HepG2 (cell line): ENCODE results near the gene OVCA2. TPM values are rescaled to one million over a fixed set of nuclear protein-coding genes. Genes with fewer than 3 reads are reported as not detected.

Source experiments
- ATAC-seq: fragments of 200-7000 bp; cut with Tn5 transposase; 3 replicates; pipeline ENCODE4 v1.9.1; 2020; ENCODE audit warnings: mild to moderate bottlenecking, moderate library complexity
- BruUV-seq: library from RNA; stranded (reverse); fragments of 400-500 nt; replicated peaks from 2 replicates; lab custom pipeline; 2021; lab: Mats Ljungman, UMichigan
- CTCF ChIA-PET: fragments of 300-600 bp; formaldehyde crosslinking; extraction: SDS; loops from one replicate; lab custom pipeline; 2021; ENCODE audit warnings: low total read pairs, inconsistent platforms, low intra/inter-chr PET ratio; lab: Yijun Ruan, JAX
- POLR2A ChIA-PET: fragments of 350-600 bp; sonication (Branson Sonifier 250); formaldehyde crosslinking; loops from one replicate; lab custom pipeline; 2020; ENCODE audit warnings: antibody characterized with exemption, inconsistent platforms; lab: Yijun Ruan, JAX
- DNase-seq: peaks from one replicate; pipeline ENCODE4 v3.0.0-alpha.2; 2015; ENCODE audit warnings: low spot score
- FAIRE-seq: peaks from 3 replicates; lab custom pipeline; 2011; peaks lifted over from hg19 to GRCh38; lab: Jason Lieb, UNC
- H2AFZ ChIP-seq: one replicate; pipeline ENCODE4 v1.6.1; 2011; ENCODE audit warnings: low read length, inconsistent platforms
- H3K27ac ChIP-seq: fragments of 300-600 bp; 3 replicates; pipeline ENCODE4 v1.8.0; 2011; ENCODE audit warnings: mixed run types, mild to moderate bottlenecking, mixed read lengths, low read length, inconsistent platforms; ENCODE audit not compliant: insufficient read depth; ENCODE audit errors: extremely low read length
- H3K27me3 ChIP-seq, 2 experiments: fragments of 200-600 bp in 1 of 2; 2 replicates in 1 of 2; 3 replicates in 1 of 2; pipeline versions ENCODE4 v1.6.0 to v1.8.0; 2011; ENCODE audit warnings: low read length in 2 of 2, mild to moderate bottlenecking in 2 of 2, moderate library complexity in 2 of 2, inconsistent platforms in 1 of 2; ENCODE audit not compliant: insufficient read depth in 2 of 2, control insufficient read depth in 1 of 2
- H3K36me3 ChIP-seq, 2 experiments: fragments of 200-600 bp in 1 of 2; replicated peaks in 1 of 2; 2 replicates in 1 of 2; 3 replicates in 1 of 2; pipeline versions ENCODE4 v1.5.1 to v1.8.0; 2011; ENCODE audit warnings: low read length in 2 of 2, inconsistent platforms in 1 of 2; ENCODE audit not compliant: insufficient read depth in 2 of 2, control insufficient read depth in 1 of 2
- H3K4me1 ChIP-seq: 2 replicates; pipeline ENCODE4 v1.5.1; 2012; ENCODE audit warnings: low read length, inconsistent platforms; ENCODE audit not compliant: insufficient read depth
- H3K4me2 ChIP-seq: 2 replicates; pipeline ENCODE4 v1.6.0; 2011; ENCODE audit warnings: low read depth, low read length, inconsistent platforms
- H3K4me3 ChIP-seq, 3 experiments: fragments of 200-600 bp in 1 of 3; sonication (generic), shearing (Covaris generic) in 1 of 3; replicated peaks in 1 of 3; 2 replicates each; pipeline ENCODE4 v1.5.1; 2011 to 2016; ENCODE audit warnings: low read length in 3 of 3, inconsistent platforms in 2 of 3, low read depth in 2 of 3, mild to moderate bottlenecking in 2 of 3, control low read depth in 1 of 3, mixed read lengths in 1 of 3; ENCODE audit not compliant: insufficient read depth in 1 of 3
- H3K79me2 ChIP-seq: one replicate; pipeline ENCODE4 v1.6.1; 2011; ENCODE audit warnings: low read length, inconsistent platforms; ENCODE audit not compliant: insufficient read depth
- H3K9ac ChIP-seq: 2 replicates; pipeline ENCODE4 v1.6.0; 2011; ENCODE audit warnings: mild to moderate bottlenecking, low read depth, low read length, inconsistent platforms; ENCODE audit not compliant: insufficient read depth
- H3K9me3 ChIP-seq: 2 replicates; pipeline ENCODE4 v1.5.1; 2012; ENCODE audit warnings: mild to moderate bottlenecking, low read length
- H4K20me1 ChIP-seq: 2 replicates; pipeline ENCODE4 v1.6.0; 2011; ENCODE audit warnings: inconsistent platforms, mild to moderate bottlenecking, low read length, moderate library complexity; ENCODE audit not compliant: insufficient read depth
- ADNP ChIP-seq: sonication (generic); formaldehyde crosslinking; IDR thresholded peaks from 2 replicates; pipeline ENCODE4 v1.4.0; 2020; ENCODE audit warnings: missing genetic modification reagents
- CBX1 ChIP-seq: IDR thresholded peaks from one replicate; pipeline ENCODE4 v1.6.1; 2016; ENCODE audit warnings: antibody characterized with exemption, low read depth
- ELF3 ChIP-seq: IDR thresholded peaks from 2 replicates; pipeline ENCODE4 v1.6.1; 2016; ENCODE audit warnings: missing genetic modification reagents, missing compliant biosample characterization
- HOXA7 ChIP-seq: sonication (generic); formaldehyde crosslinking; IDR thresholded peaks from 2 replicates; pipeline ENCODE4 v1.8.1; 2022; ENCODE audit warnings: mild to moderate bottlenecking, missing genetic modification reagents, moderate library complexity
- MED8 ChIP-seq: sonication (generic); formaldehyde crosslinking; IDR thresholded peaks from 2 replicates; pipeline ENCODE4 v1.8.1; 2023; ENCODE audit warnings: mild to moderate bottlenecking, missing genetic modification reagents; ENCODE audit not compliant: insufficient replicate concordance
- MIER3 ChIP-seq: IDR thresholded peaks from 2 replicates; pipeline ENCODE4 v1.6.1; 2016; ENCODE audit warnings: missing compliant biosample characterization, borderline replicate concordance
- MTERF4 ChIP-seq: sonication (generic); formaldehyde crosslinking; IDR thresholded peaks from 2 replicates; pipeline ENCODE4 v1.8.0; 2023; ENCODE audit warnings: mild to moderate bottlenecking, missing genetic modification reagents
- NCOA1 ChIP-seq: sonication (generic); formaldehyde crosslinking; IDR thresholded peaks from 2 replicates; pipeline ENCODE4 v1.9.0; 2021; ENCODE audit warnings: missing genetic modification reagents
- RARA ChIP-seq: IDR thresholded peaks from 2 replicates; pipeline ENCODE4 v1.6.1; 2016; ENCODE audit warnings: missing genetic modification reagents, missing compliant biosample characterization
- RXRA ChIP-seq: sonication (generic); formaldehyde crosslinking; IDR thresholded peaks from 2 replicates; pipeline ENCODE4 v1.5.1; 2020; ENCODE audit warnings: missing genetic modification reagents
- SYNCRIP ChIP-seq: fragments of 200-400 bp; formaldehyde crosslinking; IDR thresholded peaks from 2 replicates; pipeline ENCODE4 v1.6.1; 2018; ENCODE audit warnings: mild to moderate bottlenecking, low read depth, low read length; ENCODE audit not compliant: insufficient read depth
- ZNF225 ChIP-seq: sonication (generic); formaldehyde crosslinking; IDR thresholded peaks from 2 replicates; pipeline ENCODE4 v1.4.0; 2020; ENCODE audit warnings: mild to moderate bottlenecking, missing genetic modification reagents
- WGBS: methylation state at CpG from one replicate; pipeline ENCODE4 v1.1.6; 2017; ENCODE audit warnings: low lambda C conversion rate; 5-methylcytosine and 5-hydroxymethylcytosine counted together
- in situ Hi-C: cut with HindIII; loops from 2 replicates; pipeline ENCODE4 v1.10.0; 2017; ENCODE audit warnings: low pct_unique_long_range_greater_than_20kb; ENCODE audit not compliant: extremely low pct_ligation_motif_present
- intact Hi-C: fragments of 100-400 bp; cut with micrococcal nuclease; formaldehyde crosslinking; loops from one replicate; pipeline ENCODE4 v1.10.0; 2022; ENCODE audit not compliant: unreplicated experiment
- polyA plus RNA-seq, 8 experiments: library from polyadenylated mRNA; depleted of rRNA in 3 of 8; stranded (reverse) in 7 of 8; unstranded in 1 of 8; fragments of >200 nt; fragmentation: Illumina TruSeq in 4 of 8; extraction: Trizol in 4 of 8; gene quantifications; 2 replicates each; pipeline versions ENCODE4 v1.2.1 to v1.2.3, GENCODE V29; 2011 to 2016; ENCODE audit warnings: low read depth in 4 of 8, missing spikeins in 1 of 8, mixed read lengths in 1 of 8; ENCODE audit not compliant: insufficient read depth in 1 of 8
- total RNA-seq, 5 experiments: library from RNA; depleted of rRNA; stranded (reverse); fragments of >200 nt; fragmentation: Illumina TruSeq; extraction: Trizol; gene quantifications; 2 replicates each; pipeline ENCODE4 v1.2.3, GENCODE V29; 2016; ENCODE audit warnings: low read depth in 1 of 5

The OVCA2 gene
- total and polyA plus RNA-seq, 2 of the 13 experiments (the other 11 are each of a cell fraction or from before 2014, with no cell fraction given): 23.7 to 28.2 TPM

DNA sequence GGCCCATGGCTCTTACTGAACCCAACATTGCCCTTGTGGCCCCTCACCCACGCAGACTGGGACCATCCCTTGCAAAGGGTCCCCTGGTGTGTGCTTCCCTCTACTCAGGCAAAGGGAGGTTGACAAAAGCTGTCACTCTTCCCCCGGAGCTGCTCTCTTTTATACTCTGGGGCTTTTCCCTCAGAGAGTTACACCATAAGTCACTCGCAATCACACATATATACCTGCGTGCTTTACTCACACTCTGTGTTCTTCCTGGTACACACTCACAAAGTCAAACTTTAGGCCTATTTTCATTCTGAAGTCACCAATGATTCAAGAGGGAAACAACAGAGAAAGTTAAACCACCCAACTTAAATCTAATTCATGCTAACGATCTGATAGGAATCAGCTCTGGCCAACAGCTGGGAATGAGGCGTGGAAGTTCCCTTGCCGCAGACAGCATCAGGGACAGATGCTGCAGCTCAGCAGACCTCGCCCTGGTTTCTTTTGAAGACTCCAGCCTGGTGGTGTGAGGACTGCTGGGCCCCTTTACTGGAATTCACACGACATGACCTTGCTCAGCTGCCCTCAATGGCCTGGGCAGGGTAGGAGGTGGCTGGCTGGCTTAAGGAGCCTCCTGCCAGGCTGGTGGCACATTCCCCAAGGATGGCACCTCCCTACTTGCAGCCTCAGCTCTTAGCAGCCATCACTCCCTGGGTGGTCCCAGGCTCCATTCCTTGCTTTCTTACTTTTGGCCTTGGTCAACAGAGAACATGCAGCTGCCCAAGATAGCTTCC is 40.4 kb downstream of the OVCA2 start (continued):
- TF ChIP-seq CBX1 (no peak), NCOA1 (CRISPR knock-in tag) (no peak), ZNF225 (CRISPR knock-in tag) (no peak), HOXA7 (CRISPR knock-in tag) (no peak), MIER3 (no peak), SYNCRIP (no peak)

DNA sequence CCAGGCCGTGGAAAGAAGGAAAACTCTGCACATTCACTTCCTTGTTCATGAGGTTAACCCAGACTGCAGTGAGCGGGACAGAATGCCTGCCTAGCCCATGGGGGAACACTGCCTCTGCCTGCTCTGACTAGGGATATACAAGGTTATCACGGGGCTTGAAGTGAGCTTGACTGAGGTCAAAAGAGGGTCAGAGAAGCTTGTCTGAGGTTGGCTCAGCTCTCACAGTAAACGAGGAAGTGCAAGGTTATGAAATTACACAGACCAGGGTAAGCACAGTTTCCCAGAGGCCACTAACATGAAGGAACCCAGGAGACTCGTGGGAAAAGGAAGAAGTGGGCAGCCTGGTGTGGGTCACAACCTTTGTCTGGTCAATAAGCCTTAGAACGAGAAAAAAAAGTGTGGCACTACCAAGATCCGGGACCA is 41.8 kb downstream of the OVCA2 start:
- CTCF ChIA-PET: no interaction called here
- peaks cover 6 to 28% of the 10 kb centered on the region in 2 experiments; a peak in 4 of 5 replicates for H3K36me3 ChIP-seq
- no peak for TF ChIP-seq MED8 (CRISPR knock-in tag)
- no peak for TF ChIP-seq ADNP (CRISPR knock-in tag)
- TF ChIP-seq RXRA (CRISPR knock-in tag): peak; percentile 29; the same call in 1 of the 2 replicates
- TF ChIP-seq ELF3: 0 out of 2 replicates have a peak, but pooled peaks have one; percentile 24
- TF ChIP-seq MTERF4 (CRISPR knock-in tag): no peak
- peak; percentile 86 for TF ChIP-seq RARA (CRISPR knock-in tag)
- TF ChIP-seq, all 625 proteins: peak for 3
- FAIRE-seq: no peak
- no peaks in the 10 kb centered on the region for H3K9me3 ChIP-seq
- no TSS peak for BruUV-seq
- intact Hi-C loops (no loop called here), in situ Hi-C loops (no loop called here)
- WGBS: 63% methylated on average over 7 of the region's 7 CpGs
- peaks cover 32% of the 10 kb centered on the region for H3K4me1 ChIP-seq
- H3K9ac ChIP-seq: no peak overlapping the region
- peak; percentile 47 for DNase-seq
- no peak overlapping the region for H2AFZ ChIP-seq
- H4K20me1 ChIP-seq: no peaks in the 10 kb centered on the region
- H3K4me3 ChIP-seq: no peak overlapping the region
- H3K79me2 ChIP-seq: no peaks in the 10 kb centered on the region
- POLR2A ChIA-PET: no interaction called here
- no peak overlapping the region for H3K27ac ChIP-seq
- no peaks in the 10 kb centered on the region for H3K27me3 ChIP-seq
- peak; percentile 30; the same call in 1 of the 3 replicates for ATAC-seq
- H3K4me2 ChIP-seq: no peak overlapping the region
